Sigmoid colon (tissue), 7 donors: ENCODE results near the gene LRRC8A. TPM values are rescaled to one million over a fixed set of nuclear protein-coding genes. Genes with fewer than 3 reads are reported as not detected.

Experiments
- DNase-seq: peaks from one replicate; pipeline ENCODE4 v3.0.0-alpha.2; 2019
- H3K27ac ChIP-seq, 4 donors: fragments of 200-600 bp; sonication (generic); one replicate each; pipeline ENCODE4 v1.5.1; 2016 to 2019; ENCODE audit warnings: mild to moderate bottlenecking in 1 of 4
- H3K27me3 ChIP-seq, 3 donors: fragments of 200-600 bp; sonication (generic); one replicate each; pipeline ENCODE4 v1.5.1; 2019; ENCODE audit warnings: mild to moderate bottlenecking in 1 of 3
- H3K36me3 ChIP-seq, 4 donors: fragments of 200-600 bp; sonication (generic); one replicate each; pipeline ENCODE4 v1.5.1; 2016 to 2019
- H3K4me1 ChIP-seq, 4 donors: fragments of 200-600 bp; sonication (generic); one replicate each; pipeline ENCODE4 v1.5.1; 2017 to 2019
- H3K4me3 ChIP-seq, 4 donors: fragments of 200-600 bp; sonication (generic); one replicate each; pipeline ENCODE4 v1.5.1; 2017 to 2019; ENCODE audit warnings: mild to moderate bottlenecking in 2 of 4, moderate library complexity in 1 of 4
- H3K9me3 ChIP-seq, 4 donors: fragments of 200-600 bp in 3 of 4; sonication (generic) in 3 of 4; one replicate each; pipeline versions ENCODE4 v1.5.1 to v1.6.1; 2013 to 2019
- CTCF ChIP-seq, 4 experiments: fragments of 450-650 bp in 3 of 4; fragments of 200-600 bp in 1 of 4; IDR thresholded peaks; one replicate each; pipeline ENCODE4 v1.5.1; 2016 to 2019; ENCODE audit warnings: antibody characterized with exemption in 4 of 4, mild to moderate bottlenecking in 3 of 4, moderate library complexity in 2 of 4
- EP300 ChIP-seq, 4 donors: sonication (generic); formaldehyde crosslinking; IDR thresholded peaks; one replicate each; pipeline ENCODE4 v1.6.1; 2017; ENCODE audit warnings: antibody characterized with exemption in 4 of 4
- POLR2A ChIP-seq, 2 donors: fragments of 450-650 bp; IDR thresholded peaks; one replicate each; pipeline ENCODE4 v1.6.1; 2016; ENCODE audit warnings: antibody characterized with exemption in 2 of 2, mild to moderate bottlenecking in 2 of 2, moderate library complexity in 2 of 2
- POLR2AphosphoS5 ChIP-seq, 4 donors: sonication (generic); formaldehyde crosslinking; IDR thresholded peaks; one replicate each; pipeline ENCODE4 v1.6.1; 2017; ENCODE audit warnings: antibody characterized with exemption in 4 of 4
- WGBS, 2 donors: extraction: QIAGEN DNeasy Blood & Tissue Kit; methylation state at CpG; one replicate each; pipeline ENCODE4 v1.1.7; 2013; 5-methylcytosine and 5-hydroxymethylcytosine counted together
- intact Hi-C: fragments of 100-400 bp; cut with DNase I; formaldehyde crosslinking; loops from one replicate; pipeline ENCODE4 v1.15.1; 2023
- polyA plus RNA-seq, 3 donors: library from polyadenylated mRNA; stranded (reverse); fragments of 200-250 nt; gene quantifications; one replicate each; pipeline ENCODE4 v1.2.3, GENCODE V29; 2013
- total RNA-seq, 4 donors: library from RNA; depleted of rRNA; stranded (reverse); fragments of >200 nt; gene quantifications; one replicate each; pipeline ENCODE4 v1.1.0, GENCODE V29; 2016
- donor health status: healthy with polysubstance abuse.
- donor health status: Bipolar disorder and iron deficiency.
- donor health status: healthy.

LRRC8A gene
- total and polyA plus RNA-seq, 7 donors: 4.8 to 59.5 (median 26.0) TPM

GRCh38 chr9:128885376-128885775, 3.4 kb downstream of the LRRC8A start:
- H3K4me3 ChIP-seq: no peak overlapping the region
- no peaks in the 10 kb centered on the region for H3K9me3 ChIP-seq
- no peak for TF ChIP-seq EP300 (IDR thresholded peaks at IDR 0.05)
- no peak for TF ChIP-seq POLR2AphosphoS5 (IDR thresholded peaks at IDR 0.05)
- TF ChIP-seq POLR2A (IDR thresholded peaks at IDR 0.05): no peak
- no peak for TF ChIP-seq CTCF (IDR thresholded peaks at IDR 0.05)
- WGBS, 2 donors: 93 to 94% methylated on average over 8 of the region's 8 CpGs
- no peaks in the 10 kb centered on the region for H3K27me3 ChIP-seq
- peaks cover 3 to 38% (median 16%) of the 10 kb centered on the region in 4 donors for H3K36me3 ChIP-seq
- peak overlapping the region in 3 of 4 donors; percentile 65 to 99 (median 99) for H3K27ac ChIP-seq
- H3K4me1 ChIP-seq: peaks cover 0 to 73% (median 70%) of the 10 kb centered on the region in 4 donors
- intact Hi-C loops: no loop called here
- DNase-seq: no peak

DNA sequence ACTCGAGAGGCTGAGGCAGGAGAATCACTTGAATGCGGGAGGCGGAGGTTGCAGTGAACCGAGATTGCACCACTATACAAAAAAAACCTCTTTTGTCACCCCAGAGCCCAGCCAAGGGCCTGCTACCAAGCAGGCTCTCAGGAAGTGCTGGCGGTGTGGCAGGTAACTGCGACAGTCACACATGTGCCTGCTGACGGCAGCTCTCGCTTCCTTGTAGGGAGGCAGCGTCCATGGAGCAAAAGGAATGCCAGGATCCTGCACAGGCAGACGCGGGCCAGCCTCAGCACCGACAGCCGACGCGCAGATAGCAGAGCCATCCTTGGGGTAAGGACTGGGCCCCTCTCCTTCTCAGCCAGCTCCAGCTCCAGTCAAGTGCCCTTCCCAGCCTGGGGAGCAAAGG, 3.9 kb downstream of the LRRC8A start:
- 88 to 93% methylated on average over 15 of the region's 15 CpGs for WGBS, 2 donors
- Histone ChIP-seq H3K4me1 (peaks cover 0 to 73% (median 70%) of the 10 kb centered on the region in 4 donors), H3K9me3 (no peaks in the 10 kb centered on the region), H3K27ac (peak overlapping the region in 3 of 4 donors; percentile 65 to 99 (median 99)), H3K27me3 (no peaks in the 10 kb centered on the region), H3K36me3 (peaks cover 6 to 41% (median 16%) of the 10 kb centered on the region in 4 donors), H3K4me3 (no peak overlapping the region)
- intact Hi-C loops: no loop called here
- no peak for DNase-seq
- TF ChIP-seq POLR2AphosphoS5 (IDR thresholded peaks at IDR 0.05) (peak in 1 of 4 donors; percentile 58), CTCF (IDR thresholded peaks at IDR 0.05) (no peak), EP300 (IDR thresholded peaks at IDR 0.05) (no peak), POLR2A (IDR thresholded peaks at IDR 0.05) (no peak)

- intact Hi-C loops: no loop called here
- no peaks in the 10 kb centered on the region for H3K27me3 ChIP-seq
- TF ChIP-seq CTCF (IDR thresholded peaks at IDR 0.05) (no peak), POLR2A (IDR thresholded peaks at IDR 0.05) (no peak), EP300 (IDR thresholded peaks at IDR 0.05) (no peak), POLR2AphosphoS5 (IDR thresholded peaks at IDR 0.05) (no peak)
- H3K27ac ChIP-seq: peak overlapping the region in 3 of 4 donors; percentile 65 to 99 (median 99)
- peaks cover 6 to 41% (median 16%) of the 10 kb centered on the region in 4 donors for H3K36me3 ChIP-seq
- H3K4me1 ChIP-seq: peaks cover 0 to 75% (median 71%) of the 10 kb centered on the region in 4 donors
- WGBS, 2 donors: 82% methylated on average over 13 of the region's 13 CpGs
- no peak for DNase-seq
- no peaks in the 10 kb centered on the region for H3K9me3 ChIP-seq
- no peak overlapping the region for H3K4me3 ChIP-seq
These were observed 4.4 kb downstream of the LRRC8A start for GRCh38 chr9:128886211-128886891.

- peak overlapping the region in 3 of 4 donors; percentile 65 to 99 (median 99) for H3K27ac ChIP-seq
- intact Hi-C loops: no loop called here
- H3K4me1 ChIP-seq: peaks cover 0 to 82% (median 78%) of the 10 kb centered on the region in 4 donors
- H3K36me3 ChIP-seq: peaks cover 6 to 41% (median 16%) of the 10 kb centered on the region in 4 donors
- 94 to 95% methylated on average over 3 of the region's 3 CpGs for WGBS, 2 donors
- DNase-seq: no peak
- no peak overlapping the region for H3K4me3 ChIP-seq
- H3K9me3 ChIP-seq: no peaks in the 10 kb centered on the region
- TF ChIP-seq CTCF (IDR thresholded peaks at IDR 0.05): no peak
- TF ChIP-seq POLR2AphosphoS5 (IDR thresholded peaks at IDR 0.05): no peak
- TF ChIP-seq EP300 (IDR thresholded peaks at IDR 0.05): no peak
- H3K27me3 ChIP-seq: no peaks in the 10 kb centered on the region
These were observed 5.1 kb downstream of the LRRC8A start for GRCh38 chr9:128887049-128887448.
